Right renal cortex interstitium (tissue), 3 donors: ENCODE measurements around the gene DYDC1. TPM values are rescaled to one million over a fixed set of nuclear protein-coding genes. Genes with fewer than 3 reads are reported as not detected.
A peak's percentile ranks its signal among the peaks of the same experiment; 100 is the strongest.
"Not testable (repeated sequence)": the region's sequence is repeated elsewhere in the genome, so short reads cannot be mapped to it uniquely, and the experiment has no call there.

Source experiments
- DNase-seq, 3 donors: peaks; one replicate each; pipeline ENCODE4 v3.0.0-alpha.2; 2013; ENCODE audit warnings: low read depth in 3 of 3, low spot score in 2 of 3
- polyA plus RNA-seq, 3 donors: library from polyadenylated mRNA; unstranded; fragments of 120-200 nt; gene quantifications; one replicate each; pipeline ENCODE4 v1.2.1, GENCODE V29; 2013; ENCODE audit not compliant: insufficient read length in 3 of 3

The DYDC1 gene
- under 1 TPM; 0.37 to 0.90 (median 0.49) TPM for polyA plus RNA-seq

DNA sequence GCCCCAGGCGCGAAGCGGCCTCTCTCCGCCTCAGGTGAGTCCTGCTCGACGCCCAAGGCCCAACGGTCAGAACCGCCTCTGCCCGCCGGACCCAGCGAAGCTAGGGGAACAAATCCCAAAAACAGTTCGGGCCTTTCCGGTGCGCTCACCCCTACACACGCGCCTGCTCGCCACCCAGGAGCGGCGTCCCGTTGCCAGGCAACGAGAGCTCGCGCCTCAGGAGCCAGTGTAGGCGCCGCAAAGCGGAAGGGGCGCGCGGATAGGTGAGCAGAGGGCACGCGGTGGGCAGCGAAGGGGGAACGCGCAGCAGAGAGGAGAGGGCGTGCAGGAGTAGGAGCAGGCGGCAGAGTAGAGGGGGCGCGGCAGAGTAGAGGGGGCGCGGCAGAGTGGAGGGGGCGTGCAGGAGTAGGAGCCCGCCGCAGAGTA, at the start of gene DYDC1, which contains the start of gene DYDC2:
TSS of gene DYDC1 (minus strand) at position 193 of the 426 bp plus-strand sequence. CDS start 4,154 bp downstream, outside the sequence.
TSS of gene DYDC2 (plus strand) at position 219 of the 426 bp plus-strand sequence. CDS start 5,663 bp downstream, outside the sequence.
- DNase-seq = peak; percentile 23 to 66 (median 57)

DNA sequence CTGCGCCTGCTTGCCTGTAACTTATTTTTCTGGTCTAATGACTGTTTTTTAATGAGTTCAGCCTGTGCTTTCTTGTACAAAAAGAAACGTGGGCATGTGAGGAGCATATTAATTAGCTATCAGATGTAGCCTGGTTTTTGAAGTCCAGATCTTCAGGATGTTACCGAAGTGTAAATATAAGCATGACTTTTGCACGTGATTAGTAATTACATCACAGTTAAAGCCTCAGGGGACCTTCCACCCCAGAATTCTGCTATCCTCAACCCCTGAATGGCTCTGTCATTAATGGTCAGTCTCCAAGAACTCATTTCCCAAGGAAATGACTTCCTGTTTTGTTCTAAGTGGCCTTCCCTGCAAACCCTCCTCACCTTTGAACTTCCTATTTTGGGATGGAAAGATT, 49.6 kb upstream of the DYDC1 start:
- no peak for DNase-seq

DNA sequence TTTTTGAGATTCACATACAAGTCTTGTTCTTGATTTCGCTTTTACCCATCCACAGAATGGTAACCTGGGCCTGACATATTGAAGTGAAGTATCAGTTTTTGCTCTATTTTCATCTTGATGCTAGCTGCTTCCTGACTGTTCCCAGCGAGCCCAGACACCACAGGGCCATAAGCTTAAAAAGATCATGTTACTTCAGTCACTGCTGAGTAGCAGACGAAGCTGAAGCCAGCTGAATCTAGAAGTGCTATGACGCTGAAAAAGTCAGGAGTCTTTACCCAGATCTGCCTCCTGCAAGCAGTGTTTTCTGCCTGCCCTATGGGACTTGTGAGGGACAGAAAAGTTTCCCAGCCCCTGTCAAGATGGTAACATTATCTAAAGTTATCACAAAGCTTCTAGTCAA, 49.1 kb upstream of the DYDC1 start:
- no peak for DNase-seq

DNA sequence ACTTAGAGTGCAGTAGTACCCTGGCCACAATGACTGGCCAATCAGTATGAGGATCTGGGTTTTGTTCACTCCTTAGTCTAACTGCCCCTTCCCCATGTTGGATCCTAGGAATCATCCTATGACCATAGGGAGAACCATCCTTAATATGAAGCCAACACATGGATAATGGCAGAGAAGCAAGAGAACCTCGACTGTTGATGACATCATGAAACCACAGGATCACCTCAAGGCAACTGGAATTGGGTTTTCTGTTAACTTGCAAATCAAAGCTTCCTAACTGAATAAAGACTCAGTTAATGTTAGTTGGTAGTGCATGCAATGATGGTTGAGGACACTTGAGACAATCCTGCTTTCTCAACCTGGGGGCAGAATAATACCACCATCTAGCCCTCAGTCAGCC, 48.5 kb upstream of the DYDC1 start:
- DNase-seq = no peak

DNA sequence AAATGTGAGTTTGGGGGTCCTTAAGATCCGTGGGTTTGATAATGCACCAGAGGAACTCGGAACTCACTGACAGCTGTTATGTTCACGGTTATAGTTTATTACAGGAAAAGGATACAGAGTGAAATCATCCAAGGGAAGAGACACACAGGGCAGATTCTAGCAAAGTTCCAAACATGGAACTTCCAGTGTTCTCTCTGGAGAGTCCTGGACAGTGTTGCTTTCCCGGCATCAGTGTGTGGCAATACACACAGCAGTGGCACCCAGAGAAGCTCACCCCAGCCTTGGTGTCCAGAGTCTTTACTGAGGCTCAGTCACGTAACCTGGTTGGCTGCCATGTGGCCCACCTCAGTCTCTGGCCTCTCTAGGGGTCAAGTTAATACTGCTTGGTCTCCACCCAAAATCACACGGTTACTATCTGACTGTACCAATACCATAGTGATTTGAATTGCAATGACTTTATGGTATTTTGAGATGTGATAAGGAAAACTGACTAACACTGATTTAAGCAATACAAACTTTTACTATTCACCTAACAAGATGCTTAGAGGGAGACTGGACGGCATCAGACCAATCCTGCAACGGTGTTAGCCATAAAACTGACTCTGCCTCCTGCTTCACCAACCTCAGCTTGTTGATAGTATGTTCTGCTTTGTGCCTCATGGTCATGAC, 43.7 kb upstream of the DYDC1 start:
- DNase-seq = no peak

DNA sequence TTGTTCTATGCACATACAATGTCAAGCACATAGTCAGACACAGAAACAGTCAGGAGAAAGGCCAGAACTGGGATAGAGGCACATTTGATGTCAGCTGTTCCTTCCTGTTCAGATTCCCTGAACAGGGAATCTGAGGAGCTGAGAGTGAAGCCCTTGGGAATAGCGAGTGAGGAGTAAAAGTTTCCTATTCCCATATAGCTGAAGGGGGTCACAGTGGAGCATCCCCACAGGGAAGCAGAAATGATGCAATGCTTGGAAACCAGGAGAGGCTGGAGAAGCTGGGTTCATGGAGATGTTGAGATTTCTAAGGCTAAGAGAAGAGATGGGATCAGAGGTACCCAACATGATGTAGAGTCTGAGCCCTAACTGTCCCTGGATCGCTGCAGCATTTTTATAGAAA, 40.5 kb upstream of the DYDC1 start:
- DNase-seq = no peak

DNA sequence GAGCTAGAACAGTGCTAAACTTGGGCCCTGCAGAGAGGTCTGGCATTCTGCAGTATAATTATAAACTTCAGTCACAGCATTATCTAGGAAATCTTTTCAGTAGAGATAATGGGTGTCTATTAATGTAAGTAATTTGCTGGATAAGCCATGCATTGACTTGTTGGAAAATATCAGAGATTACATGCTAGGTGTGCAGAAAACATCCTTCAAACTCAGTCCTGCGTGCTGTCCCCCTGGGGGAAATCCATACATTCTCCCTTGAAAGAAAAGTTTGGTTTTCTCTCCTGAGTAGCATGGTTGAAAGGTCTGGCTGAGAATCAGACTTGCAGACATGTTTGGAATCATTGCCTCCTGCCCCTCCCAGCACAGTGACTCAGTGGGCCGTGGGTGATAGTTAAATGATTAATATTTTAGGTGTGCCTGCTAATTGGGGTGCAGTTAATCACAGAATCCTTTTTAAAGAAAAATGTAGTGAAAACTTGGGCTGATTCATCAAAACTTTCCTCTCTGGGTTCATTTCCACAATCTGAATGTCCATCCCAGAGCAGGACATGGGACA, 37.9 kb upstream of the DYDC1 start:
- no peak for DNase-seq

DNA sequence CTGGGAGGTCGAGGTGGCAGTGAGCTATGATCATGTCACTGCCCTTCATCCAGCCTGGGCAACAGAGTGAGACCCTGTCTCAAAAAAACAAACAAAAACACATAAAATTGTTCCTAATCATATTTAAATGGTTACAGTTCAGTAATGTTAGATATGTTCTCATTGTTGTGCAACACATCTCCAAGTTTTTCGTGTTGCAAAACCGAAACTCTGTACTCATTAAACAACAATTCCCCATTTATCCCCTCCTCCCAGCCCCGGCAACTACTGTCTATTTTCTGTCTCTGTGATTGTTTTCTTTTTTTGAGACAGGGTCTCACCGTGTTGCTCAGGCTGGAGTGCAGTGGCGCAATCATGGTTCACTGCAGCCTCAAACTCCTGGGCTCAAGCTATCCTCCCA, 35.7 kb upstream of the DYDC1 start:
- DNase-seq = no peak

DNA sequence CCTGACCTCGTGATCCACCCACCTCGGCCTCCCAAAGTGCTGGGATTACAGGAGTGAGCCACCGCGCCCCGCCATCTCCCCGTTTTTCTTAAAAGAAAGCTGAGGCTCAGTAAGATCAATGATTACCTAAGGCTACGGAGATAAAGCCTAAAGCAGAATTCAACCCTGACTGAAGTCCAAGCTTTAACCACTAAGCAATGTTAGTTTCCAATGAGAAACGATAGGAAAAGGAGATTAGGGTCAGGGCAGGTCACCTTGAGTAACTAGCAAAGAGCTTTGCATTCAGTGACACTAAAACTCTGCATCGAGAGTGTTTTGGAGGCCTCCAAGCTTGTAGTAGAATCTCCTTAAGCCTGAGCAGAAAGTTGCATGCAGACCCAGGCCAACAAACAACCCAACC, 34.2 kb upstream of the DYDC1 start:
- DNase-seq = no peak

DNA sequence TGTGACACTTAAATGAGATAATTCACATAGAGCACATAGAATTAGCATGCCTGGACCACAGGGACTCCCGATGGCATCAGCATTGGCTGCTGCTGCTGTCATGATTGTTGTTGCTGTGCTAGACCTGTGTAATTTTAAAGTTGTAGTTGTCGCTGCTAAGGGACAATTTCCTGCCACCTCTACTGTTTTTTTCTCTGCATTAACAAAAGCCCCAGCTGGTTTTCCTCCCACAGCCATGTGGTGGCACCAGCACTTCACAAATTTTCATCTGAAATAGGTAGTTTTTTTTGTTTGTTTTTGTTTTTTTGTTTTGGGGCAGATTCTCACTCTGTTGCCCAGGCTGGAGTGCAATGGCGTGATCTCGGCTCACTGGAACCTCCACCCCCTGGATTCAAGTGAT, 26.4 kb upstream of the DYDC1 start:
- no peak for DNase-seq

DNA sequence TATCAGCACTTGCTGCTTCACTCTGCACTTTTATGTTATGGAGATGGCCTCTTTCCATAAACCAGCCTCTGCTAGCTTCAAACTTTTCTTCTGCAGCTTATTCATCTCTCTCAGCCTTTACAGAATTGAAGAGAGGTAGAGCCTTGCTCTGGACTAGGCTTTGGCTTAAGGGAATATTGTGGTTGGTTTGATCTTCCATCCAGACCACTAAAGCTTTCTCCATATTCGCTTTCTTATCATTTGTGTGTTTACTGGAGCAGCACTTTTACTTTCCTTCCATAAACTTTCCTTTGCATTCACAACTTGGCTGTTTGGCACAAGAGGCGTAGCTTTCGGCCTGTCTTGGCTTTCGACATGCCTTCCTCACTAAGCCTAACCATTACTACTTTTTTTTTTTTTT, 23.6 kb upstream of the DYDC1 start:
- no peak for DNase-seq

DNA sequence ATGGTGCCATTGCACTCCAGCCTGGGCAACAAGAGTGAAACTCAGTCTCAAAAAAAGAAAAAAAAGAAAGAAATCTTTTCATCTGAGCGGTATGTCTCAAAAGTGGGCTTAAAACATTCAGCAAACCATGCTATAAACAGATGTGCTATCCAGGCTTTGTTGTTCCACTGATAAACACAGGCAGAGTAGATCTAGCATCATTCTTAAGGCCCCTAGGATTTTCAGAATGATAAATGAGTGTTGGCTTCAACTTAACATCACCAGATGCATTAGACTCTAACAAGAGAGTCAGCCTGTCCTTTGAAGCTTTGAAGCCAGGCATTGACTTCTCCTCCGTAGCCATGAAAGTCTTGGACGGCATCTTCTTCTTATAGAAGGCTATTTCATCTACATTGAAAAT, 23.1 kb upstream of the DYDC1 start:
- no peak for DNase-seq

DNA sequence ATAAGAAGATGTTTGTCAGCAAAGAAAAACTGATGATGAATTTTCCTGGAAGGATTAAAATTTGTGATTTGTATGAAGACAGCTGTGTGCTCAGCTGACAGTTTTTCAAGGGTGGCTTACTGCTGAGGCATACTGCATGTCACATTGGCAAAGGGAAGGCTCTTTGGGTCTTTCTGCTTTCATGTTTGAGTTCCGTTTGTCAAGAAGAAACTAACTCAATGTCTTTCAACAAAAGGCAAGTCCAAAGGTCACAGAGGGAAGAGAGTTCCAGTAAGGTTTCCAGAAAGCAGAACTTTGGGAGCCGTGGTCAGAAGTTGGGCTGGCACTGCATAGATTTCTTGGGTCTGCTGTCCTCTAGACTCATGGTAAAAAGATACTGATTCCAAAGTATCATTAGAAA, 16.9 kb upstream of the DYDC1 start:
- DNase-seq = no peak

DNA sequence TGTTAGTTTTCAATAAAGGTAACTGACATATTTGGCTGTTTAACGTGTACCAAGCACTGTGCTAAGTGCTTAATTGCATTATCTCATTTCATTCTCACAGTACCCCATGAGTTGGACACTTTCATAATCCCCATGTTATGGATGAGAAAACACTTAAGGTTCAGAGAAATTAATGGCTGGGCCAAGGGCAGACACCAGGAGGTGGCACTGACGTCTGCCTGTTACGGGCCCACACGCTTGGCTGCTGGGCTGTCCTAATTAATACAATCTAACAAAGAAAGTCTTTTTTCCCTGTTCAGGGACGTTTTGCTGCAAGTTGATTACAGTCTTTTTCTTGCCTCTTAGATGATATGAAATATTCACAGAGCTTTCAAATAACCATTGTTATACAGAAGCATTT, 16.1 kb upstream of the DYDC1 start:
- DNase-seq = no peak

DNA sequence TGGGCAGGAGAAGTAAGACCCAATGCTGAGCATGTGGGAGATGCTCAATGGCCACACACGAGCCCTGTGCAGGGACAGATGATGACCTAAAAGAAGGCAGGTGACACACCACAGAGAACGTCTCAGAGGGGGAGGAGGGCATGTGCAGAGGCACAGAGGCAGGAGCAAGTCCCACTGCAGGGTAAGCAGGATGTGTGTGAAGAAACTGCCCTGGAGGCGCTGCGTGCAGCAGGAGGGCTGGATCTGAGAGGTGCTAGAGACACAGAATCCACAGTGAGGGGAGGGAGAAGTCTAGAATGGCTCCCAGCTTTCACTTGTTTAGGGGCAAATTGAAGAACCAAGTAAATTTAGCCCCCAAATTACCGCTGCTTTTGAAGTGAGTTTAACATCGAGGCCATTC, 14.9 kb upstream of the DYDC1 start:
- no peak for DNase-seq

DNA sequence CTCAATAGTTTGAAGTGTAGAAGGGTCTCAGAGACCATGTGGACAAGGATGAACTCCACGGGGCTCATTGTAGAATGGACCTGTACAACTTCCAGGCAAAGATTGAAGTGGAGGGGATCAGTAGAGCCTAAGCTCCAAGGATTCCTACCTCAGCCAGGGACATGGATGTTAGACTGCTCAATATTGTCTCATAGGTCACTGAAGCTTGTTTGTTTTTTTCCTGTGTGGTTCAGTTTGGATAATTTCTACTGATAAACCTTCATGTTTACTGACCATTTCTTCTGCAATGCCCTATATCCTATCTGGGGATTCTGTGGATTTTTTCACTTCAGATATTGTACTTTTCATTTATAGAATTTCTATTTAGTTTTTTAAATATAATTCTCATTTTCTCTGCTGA, 9.0 kb upstream of the DYDC1 start:
- DNase-seq = no peak

DNA sequence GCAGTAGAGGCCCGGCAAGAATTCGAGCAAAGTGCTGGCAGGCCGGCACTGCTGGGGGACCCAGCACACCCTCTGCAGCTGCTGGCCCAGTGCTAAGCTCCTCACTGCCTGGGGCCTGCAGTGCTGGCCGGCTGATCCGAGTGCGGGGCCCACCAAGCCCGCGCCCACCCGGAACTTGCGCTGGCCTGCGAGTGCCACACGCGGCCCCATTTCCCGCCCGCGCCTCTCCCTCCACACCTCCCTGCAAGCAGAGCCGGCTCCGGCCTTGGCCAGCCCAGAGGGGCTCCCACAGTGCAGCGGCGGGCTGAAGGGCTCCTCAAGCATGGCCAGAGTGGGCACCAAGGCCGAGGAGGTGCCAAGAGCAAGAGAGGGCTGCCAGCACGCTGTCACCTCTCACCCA, 3.1 kb upstream of the DYDC1 start:
- DNase-seq = no peak

DNA sequence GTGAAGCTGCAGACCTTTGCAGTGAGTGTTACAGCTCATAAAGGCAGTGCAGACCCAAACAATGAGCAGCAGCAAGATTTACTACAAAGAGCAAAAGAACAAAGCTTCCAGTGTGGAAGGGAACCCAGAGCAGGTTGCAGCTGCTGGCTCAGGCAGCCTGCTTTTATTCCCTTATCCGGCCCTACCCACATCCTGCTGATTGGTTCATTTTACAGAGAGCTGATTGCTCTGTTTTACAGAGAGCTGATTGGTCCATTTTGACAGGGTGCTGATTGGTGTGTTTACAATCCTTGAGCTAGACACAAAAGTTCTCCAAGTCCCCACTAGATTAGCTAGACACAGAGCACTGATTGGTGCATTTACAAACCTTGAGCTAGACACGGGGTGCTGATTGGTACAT, 2.4 kb upstream of the DYDC1 start:
- not testable (repeated sequence) for DNase-seq

DNA sequence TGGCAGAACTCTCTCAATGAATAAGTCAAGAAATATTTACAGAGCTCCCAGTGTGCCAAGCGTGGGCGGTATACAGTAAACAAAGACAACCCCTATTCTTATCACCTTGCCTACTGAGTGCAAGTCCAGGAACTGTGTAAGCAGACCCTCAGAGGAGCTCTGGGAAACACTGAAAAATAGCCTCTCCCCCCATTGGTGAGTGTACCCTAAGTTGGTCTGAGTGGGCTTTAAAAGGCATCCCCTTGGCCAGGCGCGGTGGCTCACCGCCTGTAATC, 1.2 kb upstream of the DYDC1 start:
- DNase-seq = no peak

DNA sequence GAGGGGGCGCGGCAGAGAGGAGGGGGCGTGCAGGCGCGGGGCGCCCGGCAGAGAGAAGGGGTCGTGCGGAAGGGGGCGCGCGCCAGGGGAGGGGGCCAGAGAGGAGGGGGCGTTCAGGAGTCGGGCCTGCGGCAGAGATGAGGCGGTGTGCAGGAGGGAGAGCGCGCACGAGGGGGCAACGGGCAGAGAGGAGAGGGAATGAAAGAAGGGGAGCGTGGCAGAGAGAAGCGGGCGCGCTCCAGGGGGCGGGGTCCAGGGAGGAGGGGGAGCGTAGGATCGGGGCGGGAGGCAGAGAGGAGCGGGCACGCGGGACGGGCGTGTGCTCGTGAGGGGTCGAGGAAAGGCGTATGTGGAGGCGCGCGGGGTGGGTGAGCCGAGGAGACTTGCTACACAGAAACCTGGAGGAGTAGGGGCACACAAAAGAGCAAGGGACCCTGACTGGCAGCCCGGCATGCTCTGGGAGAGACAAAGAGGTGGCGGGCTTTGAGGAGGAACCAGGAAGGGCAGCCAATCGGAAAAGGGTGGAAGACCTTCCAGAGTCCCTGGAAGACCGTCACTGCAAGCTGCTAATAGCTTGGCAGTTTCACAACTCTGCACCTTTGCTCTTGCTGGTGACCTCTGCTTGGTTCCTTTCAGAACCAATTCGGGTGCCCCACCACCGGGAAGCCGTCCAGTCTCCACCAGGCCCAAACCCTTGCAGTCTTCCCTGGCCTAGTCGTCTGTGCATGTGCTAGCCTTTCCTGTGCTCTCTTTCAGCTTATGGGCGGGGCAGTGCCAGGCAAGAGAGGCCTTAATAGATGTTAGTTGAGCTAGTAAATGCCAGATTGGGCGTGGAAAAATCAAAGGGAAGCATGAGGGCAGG, 665 bp upstream of the DYDC1 start:
- DNase-seq = peak; percentile 10 to 36 (median 32)

DNA sequence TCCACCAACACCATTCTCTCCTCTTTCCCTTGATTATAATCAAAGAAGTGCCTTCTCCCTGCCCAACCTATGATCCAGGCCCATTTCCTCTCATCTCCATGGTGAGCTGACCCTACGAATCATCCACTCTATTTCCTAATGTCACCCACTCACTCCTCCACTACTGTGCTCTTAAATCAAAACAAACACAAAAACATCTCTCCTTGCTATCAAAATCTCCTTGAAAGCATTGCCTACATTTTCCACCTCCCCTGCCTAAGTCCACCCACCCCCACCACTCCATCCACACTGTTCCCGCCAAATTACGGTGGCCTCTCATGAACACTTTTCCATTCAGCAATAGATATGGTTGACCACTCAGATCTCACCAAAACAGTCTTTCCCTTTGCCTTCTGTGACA, 5.3 kb downstream of the DYDC1 start:
- DNase-seq = no peak

DNA sequence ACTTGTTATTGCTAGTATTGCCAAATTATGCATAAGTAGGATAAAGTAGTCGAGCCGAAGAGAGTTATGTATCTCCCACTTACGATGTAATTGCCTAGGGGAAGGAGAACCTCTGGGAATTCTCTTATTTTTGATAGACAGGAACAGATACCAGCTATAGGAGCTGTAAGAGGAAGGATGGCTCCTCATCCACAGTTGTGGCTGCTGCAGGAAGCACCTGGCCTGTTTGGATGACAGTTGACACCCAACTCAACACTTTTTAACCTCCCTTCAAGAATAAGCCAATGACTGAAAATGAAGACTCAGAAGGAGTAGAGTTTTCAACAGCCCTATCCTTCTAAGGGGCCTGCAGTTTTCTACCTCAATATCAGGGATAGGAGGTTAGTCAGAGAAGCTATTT, 6.3 kb downstream of the DYDC1 start:
- DNase-seq = no peak
